ENCODE data around the gene WWTR1. TPM values are rescaled to one million over a fixed set of nuclear protein-coding genes. Genes with fewer than 3 reads are reported as not detected.

The WWTR1 gene
- total RNA-seq, 1 donor from 2014 or later, result 15.0 TPM

DNA sequence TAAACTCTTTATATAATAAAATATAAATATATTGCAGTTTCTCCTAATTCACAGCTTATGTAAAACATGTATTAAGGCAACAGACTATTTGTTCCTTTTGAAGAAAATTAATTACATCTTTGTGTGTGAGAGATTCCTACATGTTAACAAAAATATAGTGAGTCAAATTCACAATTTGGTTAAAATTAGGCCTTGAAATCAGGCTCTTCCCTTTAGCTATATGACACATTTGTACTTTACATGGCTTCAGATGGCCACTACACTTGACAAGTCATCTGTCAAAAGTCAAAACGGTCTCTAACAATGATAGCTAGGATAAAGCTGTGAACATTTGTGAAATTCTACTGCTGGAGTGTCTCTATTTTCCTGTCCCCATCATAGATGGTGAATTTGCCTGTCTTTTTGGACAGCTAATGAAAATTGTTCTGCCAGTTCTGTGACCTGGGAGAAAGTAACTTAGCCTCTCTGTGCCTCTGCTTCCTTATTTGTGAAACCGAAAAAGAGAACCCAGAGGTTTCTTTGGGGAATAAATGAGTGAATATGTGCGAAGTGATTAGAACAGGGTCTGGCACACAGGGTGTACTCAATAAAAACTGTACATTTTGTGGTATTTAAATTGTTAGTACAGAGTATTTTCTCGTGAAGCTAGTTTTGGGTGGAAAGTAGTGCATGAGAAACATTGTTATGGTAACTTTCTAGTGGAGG lies 159.7 kb downstream of the WWTR1 start:
- Mint-ChIP-seq H3K27me3 (no peaks in the 10 kb centered on the region), H3K4me1 (ENCODE audit: low read depth) (no peaks in the 10 kb centered on the region), H3K36me3 (ENCODE audit: insufficient read depth) (peaks cover 33% of the 10 kb centered on the region), H3K4me3 (ENCODE audit: low read depth) (no peak overlapping the region), H3K27ac (no peak overlapping the region), H3K9me3 (ENCODE audit: low read depth) (no peaks in the 10 kb centered on the region)
- DNase-seq (ENCODE audit: low spot score, unreplicated experiment), result no peak
- TF ChIP-seq, protein P1, sequence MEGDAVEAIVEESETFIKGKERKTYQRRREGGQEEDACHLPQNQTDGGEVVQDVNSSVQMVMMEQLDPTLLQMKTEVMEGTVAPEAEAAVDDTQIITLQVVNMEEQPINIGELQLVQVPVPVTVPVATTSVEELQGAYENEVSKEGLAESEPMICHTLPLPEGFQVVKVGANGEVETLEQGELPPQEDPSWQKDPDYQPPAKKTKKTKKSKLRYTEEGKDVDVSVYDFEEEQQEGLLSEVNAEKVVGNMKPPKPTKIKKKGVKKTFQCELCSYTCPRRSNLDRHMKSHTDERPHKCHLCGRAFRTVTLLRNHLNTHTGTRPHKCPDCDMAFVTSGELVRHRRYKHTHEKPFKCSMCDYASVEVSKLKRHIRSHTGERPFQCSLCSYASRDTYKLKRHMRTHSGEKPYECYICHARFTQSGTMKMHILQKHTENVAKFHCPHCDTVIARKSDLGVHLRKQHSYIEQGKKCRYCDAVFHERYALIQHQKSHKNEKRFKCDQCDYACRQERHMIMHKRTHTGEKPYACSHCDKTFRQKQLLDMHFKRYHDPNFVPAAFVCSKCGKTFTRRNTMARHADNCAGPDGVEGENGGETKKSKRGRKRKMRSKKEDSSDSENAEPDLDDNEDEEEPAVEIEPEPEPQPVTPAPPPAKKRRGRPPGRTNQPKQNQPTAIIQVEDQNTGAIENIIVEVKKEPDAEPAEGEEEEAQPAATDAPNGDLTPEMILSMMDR (IDR thresholded peaks at IDR 0.05; ENCODE audit: unreplicated experiment), result no peak

DNA sequence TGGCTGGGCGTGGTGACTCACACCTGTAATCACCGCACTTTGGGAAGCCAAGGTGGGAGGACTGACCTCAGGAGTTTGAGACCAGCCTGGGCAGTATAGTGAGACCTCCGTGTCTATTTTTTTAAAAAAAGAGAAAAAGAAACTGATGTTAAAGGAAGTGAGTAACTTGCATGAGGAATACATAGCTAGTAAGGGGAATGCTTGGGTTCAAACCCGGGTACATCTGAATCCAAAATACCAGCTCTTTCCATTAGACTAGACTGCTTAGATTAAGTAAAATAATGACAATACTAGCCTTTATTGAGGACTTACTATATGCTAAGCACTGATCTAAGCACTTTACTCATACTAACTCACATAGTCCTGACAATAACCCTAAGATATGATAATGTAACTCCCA lies 160.9 kb downstream of the WWTR1 start:
- H3K27me3 Mint-ChIP-seq, result no peaks in the 10 kb centered on the region
- H3K4me1 Mint-ChIP-seq (ENCODE audit: low read depth), result no peaks in the 10 kb centered on the region
- no peaks in the 10 kb centered on the region for H3K9me3 Mint-ChIP-seq (ENCODE audit: low read depth)
- peaks cover 33% of the 10 kb centered on the region for H3K36me3 Mint-ChIP-seq (ENCODE audit: insufficient read depth)
- no peak overlapping the region for H3K4me3 Mint-ChIP-seq (ENCODE audit: low read depth)
- no peak for DNase-seq (ENCODE audit: low spot score, unreplicated experiment)
- no peak overlapping the region for H3K27ac Mint-ChIP-seq
- TF ChIP-seq, protein P1 (IDR thresholded peaks at IDR 0.05; ENCODE audit: unreplicated experiment), result no peak

DNA sequence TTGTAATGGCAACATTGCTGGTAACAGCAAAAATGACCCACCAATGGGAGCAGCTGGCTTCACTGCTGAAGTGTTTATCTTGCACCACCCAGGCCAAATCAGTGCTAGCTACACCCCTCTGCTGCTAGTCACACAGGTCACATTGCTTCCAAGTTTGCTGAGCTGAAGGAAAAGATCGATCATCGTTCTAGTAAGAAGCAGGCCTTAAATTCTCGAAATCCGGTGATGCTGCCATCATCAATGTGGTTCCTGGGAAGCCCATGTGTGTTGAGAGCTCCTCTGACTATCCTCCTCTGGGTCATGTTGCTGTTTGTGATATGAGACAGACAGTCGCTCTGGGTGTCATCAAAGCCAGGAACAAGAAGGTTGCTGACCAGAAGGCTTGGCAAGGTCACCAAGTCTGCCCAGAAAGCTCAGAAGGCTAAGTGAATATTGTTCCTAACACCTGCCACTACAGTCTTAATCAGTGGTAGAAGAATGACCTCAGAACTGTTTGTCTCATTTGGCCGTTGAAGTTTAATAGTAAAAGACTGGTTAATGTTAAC lies 162.2 kb downstream of the WWTR1 start:
- Mint-ChIP-seq H3K4me1 (ENCODE audit: low read depth) (no peaks in the 10 kb centered on the region), H3K9me3 (ENCODE audit: low read depth) (no peaks in the 10 kb centered on the region), H3K27ac (no peak overlapping the region), H3K4me3 (ENCODE audit: low read depth) (no peak overlapping the region), H3K27me3 (no peaks in the 10 kb centered on the region), H3K36me3 (ENCODE audit: insufficient read depth) (peaks cover 36% of the 10 kb centered on the region)
- TF ChIP-seq, protein P1 (IDR thresholded peaks at IDR 0.05; ENCODE audit: unreplicated experiment), result no peak
- DNase-seq (ENCODE audit: low spot score, unreplicated experiment), result no peak

DNA sequence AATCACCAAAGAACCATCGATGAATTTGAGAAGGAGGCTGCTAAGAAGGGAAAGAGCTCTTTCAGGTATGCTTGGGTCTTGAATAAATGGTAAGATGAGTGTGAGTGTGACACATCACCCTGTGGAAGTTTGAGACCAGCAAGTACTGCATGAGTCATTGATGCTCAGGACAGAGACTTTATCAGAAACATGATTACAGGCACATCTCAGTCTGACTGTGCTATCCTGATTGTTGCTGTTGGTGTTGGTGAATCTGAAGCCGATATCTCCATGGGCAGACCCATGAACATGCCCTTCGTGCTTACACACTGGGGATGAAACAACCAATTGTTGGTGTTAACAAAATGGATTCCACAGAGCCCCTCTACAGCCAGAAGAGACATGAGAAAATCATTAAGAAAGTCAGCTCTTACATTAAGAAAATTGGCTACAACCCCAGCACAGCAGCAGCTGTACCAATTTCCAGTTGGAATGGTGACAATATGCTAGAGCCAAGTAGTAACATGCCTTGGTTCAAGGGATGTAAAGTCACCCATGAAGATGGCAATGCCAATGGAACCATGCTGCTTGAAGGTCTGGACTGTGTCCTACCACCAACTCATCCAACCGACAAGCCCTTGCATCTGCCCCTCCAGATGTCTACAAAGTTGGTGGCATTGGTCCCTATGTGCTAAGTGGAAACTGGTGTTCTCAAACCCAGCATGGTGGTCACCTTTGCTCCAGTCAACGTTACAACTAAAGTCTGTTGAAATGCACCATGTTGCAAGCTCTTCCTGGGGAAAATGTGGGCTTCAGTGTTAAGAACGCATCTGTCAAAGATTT lies 162.9 kb downstream of the WWTR1 start:
- no peaks in the 10 kb centered on the region for H3K9me3 Mint-ChIP-seq (ENCODE audit: low read depth)
- H3K4me3 Mint-ChIP-seq (ENCODE audit: low read depth), result no peak overlapping the region
- H3K4me1 Mint-ChIP-seq (ENCODE audit: low read depth), result no peaks in the 10 kb centered on the region
- no peak overlapping the region for H3K27ac Mint-ChIP-seq
- peaks cover 42% of the 10 kb centered on the region for H3K36me3 Mint-ChIP-seq (ENCODE audit: insufficient read depth)
- TF ChIP-seq, protein P1 (IDR thresholded peaks at IDR 0.05; ENCODE audit: unreplicated experiment), result no peak
- DNase-seq (ENCODE audit: low spot score, unreplicated experiment), result no peak
- no peaks in the 10 kb centered on the region for H3K27me3 Mint-ChIP-seq

DNA sequence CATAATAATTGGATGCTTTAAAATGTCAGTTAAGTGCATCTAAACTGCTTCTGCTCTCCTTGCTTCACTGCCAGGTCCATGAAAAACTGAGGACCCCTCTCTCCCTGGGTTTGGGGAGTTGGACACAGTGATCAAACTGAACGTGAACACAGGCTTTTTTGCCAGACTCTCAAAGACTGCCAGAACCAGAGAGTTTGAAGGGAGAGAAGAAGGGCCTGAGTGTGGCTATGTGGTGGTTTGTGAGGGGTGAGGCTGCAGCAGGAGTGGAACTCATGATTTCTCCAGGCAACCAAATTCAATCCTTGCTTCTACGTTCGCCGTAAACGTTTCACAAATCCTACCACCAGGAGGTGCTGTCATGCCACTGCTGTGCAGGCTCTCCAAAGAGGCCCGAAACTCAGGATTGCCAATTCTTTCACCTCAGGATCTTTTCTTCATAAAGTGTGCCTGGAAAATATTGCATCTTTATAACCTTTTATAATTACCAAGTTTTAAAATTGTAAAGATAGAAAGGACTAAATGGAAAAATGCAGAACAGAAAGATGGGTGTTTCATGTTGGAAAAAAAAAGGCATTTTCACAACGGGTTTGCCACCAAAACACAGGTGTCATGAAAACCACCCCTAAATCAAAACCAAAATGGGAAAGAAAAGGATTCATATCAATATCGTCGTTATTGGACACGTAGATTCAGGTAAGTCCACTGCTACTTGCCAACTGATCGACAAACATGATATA lies 163.6 kb downstream of the WWTR1 start:
- Mint-ChIP-seq H3K9me3 (ENCODE audit: low read depth) (no peaks in the 10 kb centered on the region), H3K36me3 (ENCODE audit: insufficient read depth) (peaks cover 47% of the 10 kb centered on the region), H3K4me3 (ENCODE audit: low read depth) (no peak overlapping the region), H3K4me1 (ENCODE audit: low read depth) (no peaks in the 10 kb centered on the region), H3K27me3 (no peaks in the 10 kb centered on the region), H3K27ac (no peak overlapping the region)
- peak; percentile 44 for DNase-seq (ENCODE audit: low spot score, unreplicated experiment)
- TF ChIP-seq, protein P1 (IDR thresholded peaks at IDR 0.05; ENCODE audit: unreplicated experiment), result peak; percentile 81

Data from progenitor cell of endocrine pancreas (in vitro differentiated cells).